ENCODE results near the gene SRP14. TPM values are rescaled to one million over a fixed set of nuclear protein-coding genes. Genes with fewer than 3 reads are reported as not detected.

The SRP14 gene
- total RNA-seq, 4 donors from 2014 or later: 237 to 371 (median 275) TPM

DNA sequence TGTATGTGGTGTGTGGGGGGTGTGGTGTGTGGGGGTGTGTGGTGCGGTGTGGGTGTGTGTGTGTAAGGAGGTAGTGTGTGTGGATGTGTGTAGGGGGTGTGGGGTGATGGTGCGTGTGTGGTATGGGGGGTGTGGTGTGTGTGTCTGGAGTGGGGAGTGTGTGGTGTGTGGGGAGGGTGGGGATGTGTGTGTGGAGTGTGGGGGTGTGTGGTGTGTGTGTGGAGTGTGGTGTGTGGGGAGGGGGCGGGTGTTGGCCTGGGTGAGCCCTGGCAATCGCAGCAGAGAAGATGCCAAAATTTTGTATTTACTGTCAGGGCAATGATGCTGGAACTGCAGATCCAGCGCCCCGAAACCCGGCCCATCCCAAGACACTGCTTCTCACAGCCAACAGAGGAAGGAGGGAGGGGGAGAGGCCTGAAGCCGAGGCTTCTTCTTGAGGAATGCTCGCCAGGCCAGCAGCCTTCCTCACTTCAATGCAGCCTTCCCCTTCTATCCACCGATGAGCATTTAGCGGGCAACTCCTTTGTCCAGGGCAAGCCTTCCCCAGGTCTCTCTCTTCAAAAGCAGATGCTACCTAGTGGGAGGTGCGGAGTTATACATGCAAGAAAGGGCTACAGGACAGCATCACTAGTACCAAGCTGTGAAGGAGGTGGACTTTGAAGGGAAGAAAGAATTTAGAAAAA, 11.9 kb upstream of the SRP14 start:
- TF ChIP-seq, protein P1, sequence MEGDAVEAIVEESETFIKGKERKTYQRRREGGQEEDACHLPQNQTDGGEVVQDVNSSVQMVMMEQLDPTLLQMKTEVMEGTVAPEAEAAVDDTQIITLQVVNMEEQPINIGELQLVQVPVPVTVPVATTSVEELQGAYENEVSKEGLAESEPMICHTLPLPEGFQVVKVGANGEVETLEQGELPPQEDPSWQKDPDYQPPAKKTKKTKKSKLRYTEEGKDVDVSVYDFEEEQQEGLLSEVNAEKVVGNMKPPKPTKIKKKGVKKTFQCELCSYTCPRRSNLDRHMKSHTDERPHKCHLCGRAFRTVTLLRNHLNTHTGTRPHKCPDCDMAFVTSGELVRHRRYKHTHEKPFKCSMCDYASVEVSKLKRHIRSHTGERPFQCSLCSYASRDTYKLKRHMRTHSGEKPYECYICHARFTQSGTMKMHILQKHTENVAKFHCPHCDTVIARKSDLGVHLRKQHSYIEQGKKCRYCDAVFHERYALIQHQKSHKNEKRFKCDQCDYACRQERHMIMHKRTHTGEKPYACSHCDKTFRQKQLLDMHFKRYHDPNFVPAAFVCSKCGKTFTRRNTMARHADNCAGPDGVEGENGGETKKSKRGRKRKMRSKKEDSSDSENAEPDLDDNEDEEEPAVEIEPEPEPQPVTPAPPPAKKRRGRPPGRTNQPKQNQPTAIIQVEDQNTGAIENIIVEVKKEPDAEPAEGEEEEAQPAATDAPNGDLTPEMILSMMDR (IDR thresholded peaks at IDR 0.05; ENCODE audit: low read depth): no peak

DNA sequence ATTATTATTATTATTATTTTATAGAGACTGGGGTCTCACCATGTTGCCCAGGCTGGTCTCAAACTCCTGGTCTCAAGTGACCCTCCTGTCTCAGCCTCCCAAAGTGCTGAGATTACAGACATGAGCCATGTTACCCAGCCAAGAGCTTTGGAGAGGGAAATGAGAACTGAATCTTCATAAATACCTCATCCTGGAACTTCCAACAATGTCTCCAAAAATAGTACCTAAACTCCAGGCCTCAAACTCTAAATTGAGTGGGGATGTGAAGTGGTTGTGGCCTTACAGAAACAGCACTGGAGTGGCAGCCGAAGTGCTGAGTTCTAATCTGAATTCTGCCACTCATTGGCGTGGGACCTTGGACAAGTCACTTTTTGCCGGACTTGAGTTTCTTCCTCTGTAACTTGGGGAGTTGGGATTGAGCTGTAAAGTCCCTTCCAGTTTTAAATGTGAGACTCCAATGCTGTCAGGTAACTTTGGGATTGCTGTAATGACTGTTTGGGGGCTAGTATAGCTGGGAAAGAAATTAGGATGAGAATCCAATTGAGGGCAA, 10.0 kb upstream of the SRP14 start:
- TF ChIP-seq, protein P1 (IDR thresholded peaks at IDR 0.05; ENCODE audit: low read depth): no peak

DNA sequence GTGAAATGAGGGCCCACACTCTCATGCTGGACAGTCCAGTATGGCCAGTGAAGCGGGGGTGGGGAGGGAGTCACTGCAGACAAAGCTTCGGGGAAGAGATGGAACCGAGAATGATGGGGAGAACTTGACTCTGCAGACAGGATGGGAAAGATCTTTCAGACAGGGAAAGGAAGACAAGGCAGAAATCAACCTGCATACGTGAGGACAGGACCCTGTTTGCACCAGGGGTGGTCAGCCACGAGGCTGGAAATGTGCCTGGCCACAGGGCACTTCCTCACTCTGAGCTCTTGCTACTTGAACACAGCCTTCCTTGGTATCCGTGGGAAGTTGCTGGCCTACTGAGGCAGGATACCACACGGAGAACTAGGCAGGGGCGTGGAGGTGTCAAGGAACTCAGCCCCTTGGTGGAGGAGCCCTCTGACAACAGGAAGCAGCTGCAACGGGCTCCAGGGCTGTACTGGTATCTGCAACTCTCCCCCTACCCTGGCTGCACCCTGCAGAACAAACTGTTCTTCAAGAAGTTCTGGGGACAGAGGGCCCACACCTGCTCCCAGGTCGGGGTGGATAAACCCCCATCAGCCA, 9.3 kb upstream of the SRP14 start:
- TF ChIP-seq, protein P1 (IDR thresholded peaks at IDR 0.05; ENCODE audit: low read depth): no peak

DNA sequence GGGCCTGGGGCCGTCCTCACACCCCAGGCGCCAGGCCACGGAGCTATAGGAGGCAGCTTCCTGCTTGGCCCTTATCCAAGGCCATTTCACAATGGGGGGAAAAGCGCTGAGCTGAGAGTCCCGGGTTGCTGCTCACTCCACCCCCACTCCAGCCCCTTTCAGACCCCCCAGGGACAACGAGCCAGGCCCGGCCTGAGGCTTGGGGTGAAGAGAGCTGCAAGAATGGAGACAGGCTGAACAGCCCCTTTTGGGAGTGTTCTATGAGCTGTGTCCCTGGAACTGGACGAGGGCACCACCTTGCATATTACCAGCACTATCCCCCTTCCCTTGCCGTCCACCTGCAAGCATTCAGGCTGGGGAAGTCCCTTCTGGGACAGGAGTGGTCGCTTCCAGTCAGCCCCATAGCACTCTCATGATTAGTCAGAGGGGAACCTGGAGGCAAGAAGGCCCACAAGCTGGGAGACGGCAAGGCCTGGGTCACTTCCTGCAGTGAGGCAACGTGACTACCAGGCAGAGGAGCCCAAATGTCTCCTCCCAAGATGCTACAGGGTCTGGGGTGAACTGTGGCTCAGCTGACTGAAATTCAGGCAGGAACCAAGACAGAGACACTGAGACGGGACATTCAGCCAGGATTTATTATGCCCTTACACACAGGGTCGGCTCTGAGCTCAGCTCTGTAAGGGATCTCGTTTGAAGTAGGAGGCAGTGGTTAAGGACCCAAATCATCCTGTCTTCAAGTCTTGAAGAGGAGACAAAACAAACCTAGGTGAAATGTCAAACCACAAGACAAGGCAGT, 8.6 kb upstream of the SRP14 start:
- TF ChIP-seq, protein P1 (IDR thresholded peaks at IDR 0.05; ENCODE audit: low read depth): no peak

DNA sequence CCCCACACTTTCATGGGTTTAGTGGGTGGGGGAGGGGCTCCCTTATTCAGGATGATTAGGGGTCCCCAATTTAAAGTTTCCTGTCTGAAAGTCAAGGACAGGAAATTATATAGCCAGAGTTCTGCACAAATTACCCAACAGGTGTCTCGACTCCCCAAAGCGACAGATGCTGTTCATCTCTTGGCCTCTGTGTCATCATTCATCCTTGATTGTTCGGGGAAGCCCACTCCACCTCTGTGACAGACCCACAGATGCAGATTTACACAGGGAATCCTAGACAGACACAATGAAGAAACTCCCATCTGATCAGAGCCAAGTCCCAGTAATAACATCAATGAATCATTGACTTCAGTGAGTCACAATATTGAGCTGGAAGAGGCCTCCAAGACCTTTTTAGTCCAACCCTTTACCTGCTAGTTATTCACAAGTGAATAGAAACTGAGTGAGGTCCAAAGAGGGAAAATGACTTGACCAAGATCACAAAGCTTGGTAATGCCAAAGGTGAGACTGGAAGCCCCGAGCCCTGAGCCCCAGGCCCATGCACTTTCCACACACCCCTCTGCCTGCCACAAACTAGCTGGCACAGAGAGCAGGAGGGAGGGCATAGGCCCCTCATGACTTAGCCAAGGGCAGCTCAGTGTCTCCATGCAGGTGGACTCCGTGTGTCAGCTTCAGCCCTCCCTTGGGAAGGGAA, 7.9 kb upstream of the SRP14 start:
- TF ChIP-seq, protein P1 (IDR thresholded peaks at IDR 0.05; ENCODE audit: low read depth): no peak

DNA sequence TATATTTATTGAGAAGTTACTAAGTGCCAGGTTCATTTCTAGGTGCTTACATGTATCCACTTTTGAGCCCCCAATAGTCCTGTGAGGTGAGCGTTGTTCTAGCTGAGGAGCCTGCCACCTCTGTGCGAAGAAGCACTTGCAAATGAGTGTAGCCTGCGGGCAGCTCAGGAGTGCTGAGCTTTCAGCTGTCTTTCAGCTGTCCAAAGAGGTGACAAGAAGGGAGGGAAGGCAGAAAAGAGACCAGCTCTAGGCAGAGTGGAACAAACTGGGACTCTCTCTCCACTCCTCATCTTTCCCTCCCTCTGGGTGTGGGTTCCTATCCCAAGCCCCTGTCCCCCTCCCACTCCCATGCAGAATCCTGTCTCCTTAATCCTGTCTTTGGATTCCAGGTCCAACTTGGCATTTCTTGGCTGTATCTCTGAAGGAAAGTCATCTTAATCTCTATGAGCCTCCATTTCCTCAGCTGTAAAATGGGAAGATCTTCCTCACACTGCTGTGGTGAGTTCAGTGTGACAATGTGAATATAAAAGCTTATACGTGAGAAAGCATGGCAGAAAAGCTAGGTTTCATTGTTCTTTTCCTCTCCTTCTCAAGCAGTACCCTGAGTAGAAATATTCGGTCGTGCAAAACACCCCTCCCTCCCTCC, 6.7 kb upstream of the SRP14 start:
- TF ChIP-seq, protein P1 (IDR thresholded peaks at IDR 0.05; ENCODE audit: low read depth): no peak

Measured in subcutaneous adipose tissue (tissue), 4 donors.